Neutrophil (primary cell): ENCODE data around the gene FCN1.

Experiments used
- H3K27ac ChIP-seq: fragments of 200-600 bp; sonication (generic); 2 replicates; pipeline ENCODE4 v1.5.1; 2016; ENCODE audit warnings: mild to moderate bottlenecking, moderate library complexity
- H3K27me3 ChIP-seq: fragments of 200-600 bp; sonication (generic); 2 replicates; pipeline ENCODE4 v1.6.0; 2016; ENCODE audit warnings: mild to moderate bottlenecking
- H3K36me3 ChIP-seq: fragments of 200-600 bp; sonication (generic); 2 replicates; pipeline ENCODE4 v1.5.1; 2017
- H3K4me1 ChIP-seq, 2 experiments: fragments of 200-600 bp in 1 of 2; sonication (generic) in 1 of 2; 1 replicate in 1 of 2; 2 replicates in 1 of 2; pipeline versions ENCODE4 v1.5.1 to v1.6.1; 2013 to 2016; ENCODE audit warnings: low read depth in 1 of 2, low read length in 1 of 2, mild to moderate bottlenecking in 1 of 2, moderate library complexity in 1 of 2; ENCODE audit not compliant: control insufficient read depth in 1 of 2, insufficient read depth in 1 of 2
- H3K4me3 ChIP-seq, 2 experiments: fragments of 200-600 bp in 1 of 2; sonication (generic) in 1 of 2; 1 replicate in 1 of 2; 2 replicates in 1 of 2; pipeline ENCODE4 v1.5.1; 2013 to 2016; ENCODE audit warnings: low read depth in 1 of 2, low read length in 1 of 2, mild to moderate bottlenecking in 1 of 2, moderate library complexity in 1 of 2
- H3K9me3 ChIP-seq: fragments of 200-600 bp; sonication (generic); 2 replicates; pipeline ENCODE4 v1.5.1; 2016
- CTCF ChIP-seq: fragments of 200-600 bp; sonication (generic); IDR thresholded peaks from 2 replicates; pipeline ENCODE4 v1.5.1; 2016; ENCODE audit warnings: antibody characterized with exemption

FCN1 gene

GRCh38 chr9:134938346-134939079 lies 20.8 kb upstream of the FCN1 start:
- peaks cover 10% of the 10 kb centered on the region for H3K27me3 ChIP-seq
- no peaks in the 10 kb centered on the region for H3K9me3 ChIP-seq

GRCh38 chr9:134937566-134938345 lies 20.0 kb upstream of the FCN1 start:
- peaks cover 65 to 70% of the 10 kb centered on the region in 2 experiments for H3K4me1 ChIP-seq
- H3K4me3 ChIP-seq = peak overlapping the region in 1 of 2 experiments; percentile 35
- peak overlapping the region; percentile 84 for H3K27ac ChIP-seq
- no peak for TF ChIP-seq CTCF
- peaks cover 8% of the 10 kb centered on the region for H3K27me3 ChIP-seq
- no peaks in the 10 kb centered on the region for H3K9me3 ChIP-seq
- H3K36me3 ChIP-seq = no peaks in the 10 kb centered on the region

More at GRCh38 chr9:134938346-134939079, 20.8 kb upstream of the FCN1 start:
- TF ChIP-seq CTCF = no peak
- Histone ChIP-seq H3K4me1 (peaks cover 58 to 63% of the 10 kb centered on the region in 2 experiments), H3K4me3 (no peak overlapping the region), H3K36me3 (no peaks in the 10 kb centered on the region), H3K27ac (peak overlapping the region; percentile 84)

- TF ChIP-seq CTCF = no peak
- peaks cover 2% of the 10 kb centered on the region for H3K27me3 ChIP-seq
- no peaks in the 10 kb centered on the region for H3K36me3 ChIP-seq
- peak overlapping the region; percentile 33 to 35 for H3K4me3 ChIP-seq
- peak overlapping the region; percentile 84 for H3K27ac ChIP-seq
- H3K4me1 ChIP-seq = peaks cover 71 to 76% of the 10 kb centered on the region in 2 experiments
- no peaks in the 10 kb centered on the region for H3K9me3 ChIP-seq
These were observed 19.4 kb upstream of the FCN1 start for GRCh38 chr9:134937164-134937555.

GRCh38 chr9:134936346-134937163 lies 18.8 kb upstream of the FCN1 start:
- peaks cover 77 to 82% of the 10 kb centered on the region in 2 experiments for H3K4me1 ChIP-seq
- peak overlapping the region; percentile 33 to 35 for H3K4me3 ChIP-seq
- no peaks in the 10 kb centered on the region for H3K27me3 ChIP-seq
- no peaks in the 10 kb centered on the region for H3K9me3 ChIP-seq
- no peaks in the 10 kb centered on the region for H3K36me3 ChIP-seq
- no peak for TF ChIP-seq CTCF
- H3K27ac ChIP-seq = peak overlapping the region; percentile 84

GRCh38 chr9:134935701-134936345 lies 18.1 kb upstream of the FCN1 start:
- TF ChIP-seq CTCF = no peak
- H3K27ac ChIP-seq = peak overlapping the region; percentile 84
- no peaks in the 10 kb centered on the region for H3K9me3 ChIP-seq
- H3K4me3 ChIP-seq = peak overlapping the region in 1 of 2 experiments; percentile 35
- no peaks in the 10 kb centered on the region for H3K36me3 ChIP-seq
- peaks cover 84 to 90% of the 10 kb centered on the region in 2 experiments for H3K4me1 ChIP-seq
- H3K27me3 ChIP-seq = no peaks in the 10 kb centered on the region
